IMR-90 (cell line): ENCODE results near the gene DESI1. TPM values are rescaled to one million over a fixed set of nuclear protein-coding genes. Genes with fewer than 3 reads are reported as not detected.

Source experiments
- ATAC-seq: fragments of 200-7000 bp; cut with Tn5 transposase; 2 replicates; pipeline ENCODE4 v1.9.1; 2020; ENCODE audit warnings: low read depth, mild to moderate bottlenecking, moderate library complexity
- BruUV-seq: library from RNA; stranded (reverse); fragments of 400-500 nt; replicated peaks from 2 replicates; lab custom pipeline; 2021; lab: Mats Ljungman, UMichigan
- CTCF ChIA-PET: fragments of 300-600 bp; formaldehyde crosslinking; extraction: SDS; loops from one replicate; lab custom pipeline; 2021; ENCODE audit warnings: antibody characterized with exemption; lab: Yijun Ruan, JAX
- POLR2A ChIA-PET: fragments of 300-600 bp; sonication (Branson Sonifier 250); formaldehyde crosslinking; loops from one replicate; lab custom pipeline; 2022; ENCODE audit warnings: antibody characterized with exemption; ENCODE audit not compliant: unreplicated experiment; lab: Charles Lee
- DNase-seq: peaks from one replicate; pipeline ENCODE4 v3.0.0; 2013
- H2AFZ ChIP-seq: replicated peaks from 2 replicates; pipeline ENCODE3; 2013; ENCODE audit warnings: low read length, mild to moderate bottlenecking; ENCODE audit not compliant: poor library complexity
- H2AK5ac ChIP-seq: 2 replicates; pipeline ENCODE4 v1.6.1; 2013; ENCODE audit warnings: low read depth, low read length, inconsistent platforms
- H2AK9ac ChIP-seq: replicated peaks from 2 replicates; pipeline ENCODE3; 2013; ENCODE audit warnings: mild to moderate bottlenecking, low read depth, low read length, moderate library complexity; ENCODE audit not compliant: poor library complexity
- H2BK120ac ChIP-seq: 2 replicates; pipeline ENCODE4 v1.6.1; 2013; ENCODE audit warnings: low read depth, low read length, inconsistent platforms
- H2BK15ac ChIP-seq: 3 replicates; pipeline ENCODE4 v1.6.1; 2013; ENCODE audit warnings: low read depth, low read length, inconsistent platforms
- H2BK20ac ChIP-seq: 2 replicates; pipeline ENCODE4 v1.6.1; 2013; ENCODE audit warnings: low read depth, mild to moderate bottlenecking, inconsistent platforms, low read length, moderate library complexity
- H2BK5ac ChIP-seq: 2 replicates; pipeline ENCODE4 v1.6.1; 2013; ENCODE audit warnings: mild to moderate bottlenecking, low read depth, low read length, inconsistent platforms; ENCODE audit not compliant: poor library complexity, severe bottlenecking
- H3K14ac ChIP-seq: replicated peaks from 2 replicates; pipeline ENCODE4 v1.6.1; 2013; ENCODE audit warnings: low read depth, low read length, inconsistent platforms
- H3K18ac ChIP-seq: 2 replicates; pipeline ENCODE4 v1.6.1; 2013; ENCODE audit warnings: low read depth, low read length, control low read depth
- H3K23ac ChIP-seq: 2 replicates; pipeline ENCODE4 v1.6.1; 2013; ENCODE audit warnings: low read depth, low read length, inconsistent platforms
- H3K27ac ChIP-seq: 2 replicates; pipeline ENCODE4 v1.5.1; 2013; ENCODE audit warnings: mild to moderate bottlenecking, control low read depth, low read length; ENCODE audit not compliant: insufficient read depth
- H3K27me3 ChIP-seq: 2 replicates; pipeline ENCODE4 v1.6.1; 2013; ENCODE audit warnings: low read length; ENCODE audit not compliant: control insufficient read depth, insufficient read depth
- H3K36me3 ChIP-seq: 2 replicates; pipeline ENCODE4 v1.6.1; 2013; ENCODE audit warnings: low read length, mixed read lengths; ENCODE audit not compliant: control insufficient read depth, insufficient read depth
- H3K4ac ChIP-seq: 2 replicates; pipeline ENCODE4 v1.6.1; 2013; ENCODE audit warnings: low read depth, low read length, inconsistent platforms
- H3K4me1 ChIP-seq: 2 replicates; pipeline ENCODE4 v1.6.1; 2013; ENCODE audit warnings: low read length, mixed read lengths; ENCODE audit not compliant: control insufficient read depth, insufficient read depth
- H3K4me2 ChIP-seq: 2 replicates; pipeline ENCODE4 v1.6.1; 2013; ENCODE audit warnings: low read depth, mild to moderate bottlenecking, control low read depth, low read length, moderate library complexity
- H3K4me3 ChIP-seq: 2 replicates; pipeline ENCODE4 v1.5.1; 2013; ENCODE audit warnings: low read depth, mild to moderate bottlenecking, control low read depth, low read length, moderate library complexity; ENCODE audit not compliant: insufficient read depth
- H3K56ac ChIP-seq: 2 replicates; pipeline ENCODE4 v1.6.1; 2013; ENCODE audit warnings: low read length, inconsistent platforms; ENCODE audit not compliant: insufficient read depth; ENCODE audit errors: extremely low read depth
- H3K79me1 ChIP-seq, 2 experiments: 2 replicates each; pipeline ENCODE4 v1.6.1; 2013; ENCODE audit warnings: low read length in 2 of 2, inconsistent platforms in 1 of 2, low read depth in 1 of 2
- H3K9ac ChIP-seq: 2 replicates; pipeline ENCODE4 v1.6.1; 2013; ENCODE audit warnings: low read depth, low read length, control low read depth
- H3K9me1 ChIP-seq: 2 replicates; pipeline ENCODE4 v1.6.1; 2013; ENCODE audit warnings: low read length, inconsistent platforms; ENCODE audit not compliant: insufficient read depth
- H3K9me3 ChIP-seq: 2 replicates; pipeline ENCODE4 v1.6.1; 2013; ENCODE audit warnings: low read length; ENCODE audit not compliant: control insufficient read depth, insufficient read depth
- H4K20me1 ChIP-seq: 2 replicates; pipeline ENCODE4 v1.6.1; 2013; ENCODE audit warnings: low read length, inconsistent platforms; ENCODE audit not compliant: insufficient read depth
- H4K5ac ChIP-seq: 2 replicates; pipeline ENCODE4 v1.6.1; 2013; ENCODE audit warnings: mild to moderate bottlenecking, low read depth, low read length, control low read depth
- H4K8ac ChIP-seq, 2 experiments: 2 replicates each; pipeline ENCODE4 v1.6.1; 2013; ENCODE audit warnings: low read depth in 2 of 2, low read length in 2 of 2, control low read depth in 1 of 2, inconsistent platforms in 1 of 2
- H4K91ac ChIP-seq: 2 replicates; pipeline ENCODE4 v1.6.1; 2013; ENCODE audit warnings: low read depth, low read length, inconsistent platforms; ENCODE audit not compliant: insufficient read depth
- CEBPB ChIP-seq: IDR thresholded peaks from 2 replicates; pipeline ENCODE4 v1.6.1; 2012; ENCODE audit warnings: low read depth, low read length, improper control_type of control experiment
- SMC3 ChIP-seq: fragments of 150-350 bp; IDR thresholded peaks from 2 replicates; pipeline ENCODE4 v1.6.1; 2016; ENCODE audit warnings: low read depth, mild to moderate bottlenecking, antibody characterized with exemption, low read length, moderate library complexity
- WGBS, 2 experiments: methylation state at CpG; one replicate each; pipeline versions ENCODE4 v1.1.5 to v1.1.7; 2013; ENCODE audit warnings: missing lambda C conversion rate in 2 of 2; ENCODE audit not compliant: insufficient read length in 1 of 2; ENCODE audit errors: extremely low coverage in 2 of 2; 5-methylcytosine and 5-hydroxymethylcytosine counted together
- dilution Hi-C: fragments of 300-500 bp; cut with HindIII; formaldehyde crosslinking; loops from one replicate; pipeline ENCODE4 v1.14.3; 2018; ENCODE audit warnings: low sequenced_read_pairs; ENCODE audit not compliant: unreplicated experiment
- in situ Hi-C: fragments of 300-500 bp; cut with MboI; formaldehyde crosslinking; loops from 3 replicates; pipeline ENCODE4 v1.14.3; 2019; ENCODE audit warnings: low sequenced_read_pairs, inconsistent platforms, mixed read lengths
- intact Hi-C: fragments of 100-400 bp; cut with micrococcal nuclease; formaldehyde crosslinking; loops from 2 replicates; pipeline ENCODE4 v1.10.0; 2022
- polyA plus RNA-seq, 3 experiments: library from polyadenylated mRNA; depleted of rRNA; stranded (reverse); fragments of >200 nt; gene quantifications; 2 replicates each; pipeline ENCODE4 v1.2.3, GENCODE V29; 2012; ENCODE audit warnings: low replicate concordance in 1 of 3
- total RNA-seq: library from RNA; depleted of rRNA; stranded (reverse); fragments of >200 nt; gene quantifications from 2 replicates; pipeline ENCODE4 v1.2.3, GENCODE V29; 2012

DESI1 gene
- total and polyA plus RNA-seq, 2 of the 4 experiments (the other 2 are of a cell fraction): 14.5 to 24.9 TPM

DNA sequence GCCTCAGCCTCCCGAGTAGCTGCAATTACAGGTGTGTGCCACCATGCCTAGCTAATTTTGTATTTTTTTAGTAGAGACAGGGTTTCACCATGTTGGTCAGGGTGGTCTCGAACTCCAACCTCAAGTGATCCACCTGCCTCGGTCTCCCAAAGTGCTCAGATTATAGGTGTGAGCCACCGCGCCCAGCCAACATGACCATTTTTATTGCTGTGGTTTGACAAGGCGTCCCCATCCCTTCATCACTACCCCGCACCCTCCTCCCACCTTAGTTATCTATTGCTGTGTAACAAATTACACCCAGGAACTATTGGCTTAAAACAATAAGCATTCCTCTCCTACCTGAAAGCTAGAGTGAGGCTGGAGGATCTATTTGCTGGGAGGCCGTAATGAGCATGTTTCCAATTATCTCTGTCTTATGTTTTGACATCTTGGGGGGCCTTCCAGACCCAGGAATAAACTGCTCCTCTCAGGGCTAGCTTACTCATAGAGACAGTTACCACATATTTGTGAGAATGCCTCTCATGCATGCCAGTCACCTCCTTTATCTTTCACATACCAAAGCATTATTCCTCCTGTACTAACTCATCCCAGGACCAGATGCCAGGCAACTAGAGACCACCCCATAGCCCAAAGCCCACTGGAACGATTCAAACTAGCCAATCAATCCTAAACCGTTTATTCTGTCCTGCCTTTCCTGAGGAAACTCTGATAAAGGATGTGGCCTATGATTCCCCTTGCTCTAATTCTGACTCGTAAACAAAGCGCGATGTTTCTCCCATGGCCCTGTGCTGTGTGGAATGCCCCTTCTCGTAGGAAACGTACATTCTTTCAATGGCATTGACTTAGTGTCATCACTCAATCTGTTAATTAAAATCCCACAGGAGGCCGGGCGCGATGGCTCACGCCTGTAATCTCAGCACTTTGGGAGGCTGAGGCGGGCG lies 48.4 kb upstream of the DESI1 start:
- TF ChIP-seq SMC3: no peak
- TF ChIP-seq CEBPB: peak; percentile 32; the same call in 1 of the 2 replicates
- H3K9ac ChIP-seq: no peak overlapping the region
- no peak overlapping the region for H3K4me3 ChIP-seq
- H4K20me1 ChIP-seq: peaks cover 3% of the 10 kb centered on the region
- H3K14ac ChIP-seq: peak overlapping the region; percentile 87
- H2AFZ ChIP-seq: no peak overlapping the region
- no TSS peak for BruUV-seq
- ATAC-seq (peak; percentile 58), DNase-seq (peak; percentile 85)
- CTCF ChIA-PET: interaction anchor here (1.3 kb wide), 1 partner anchor 28 kb away, joined by 3 read pairs; no protein-coding TSS in a partner anchor
- peaks cover 20% of the 10 kb centered on the region for H3K9me1 ChIP-seq
- H3K79me1 ChIP-seq: peaks cover 5 to 47% of the 10 kb centered on the region in 2 experiments; a peak in 3 of 4 replicates
- H2BK20ac ChIP-seq: peak overlapping the region; percentile 91
- dilution Hi-C loops: no loop called here
- peak overlapping the region; percentile 67 for H3K56ac ChIP-seq
- POLR2A ChIA-PET: no interaction called here
- peak overlapping the region; percentile 94 for H2BK120ac ChIP-seq
- peak overlapping the region; percentile 59 for H2AK5ac ChIP-seq
- no peaks in the 10 kb centered on the region for H3K27me3 ChIP-seq
- peak overlapping the region; percentile 38 for H2AK9ac ChIP-seq
- in situ Hi-C loops: no loop called here
- intact Hi-C loops: no loop called here
- H4K91ac ChIP-seq: peak overlapping the region; percentile 63
- H3K27ac ChIP-seq: peak overlapping the region; percentile 66
- WGBS, 2 experiments: 41% methylated on average over 10 of the region's 21 CpGs; no CpG with 5 or more reads in 1 of the 2 experiments
- peak overlapping the region; percentile 81 for H3K4ac ChIP-seq
- H3K4me2 ChIP-seq: peak overlapping the region; percentile 58; the same call in 1 of the 2 replicates
- H2BK15ac ChIP-seq: peak overlapping the region; percentile 52; the same call in 1 of the 3 replicates
- H3K23ac ChIP-seq: peak overlapping the region; percentile 35; the same call in 1 of the 2 replicates
- H4K5ac ChIP-seq: peak overlapping the region; percentile 85
- peaks cover 18% of the 10 kb centered on the region for H3K4me1 ChIP-seq
- peaks cover 15% of the 10 kb centered on the region for H3K36me3 ChIP-seq
- peak overlapping the region; percentile 73 for H3K18ac ChIP-seq
- H2BK5ac ChIP-seq: peak overlapping the region; percentile 65
- H3K9me3 ChIP-seq: no peaks in the 10 kb centered on the region
- H4K8ac ChIP-seq: peak overlapping the region in 1 of 2 experiments; percentile 36; a peak in 2 of 4 replicates
